Esophagus (tissue), 2 donors: Measurements from ENCODE around the gene RRN3. TPM values are rescaled to one million over a fixed set of nuclear protein-coding genes. Genes with fewer than 3 reads are reported as not detected.
"Not testable (repeated sequence)": the region's sequence is repeated elsewhere in the genome, so short reads cannot be mapped to it uniquely, and the experiment has no call there.

Experiments
- H3K27ac ChIP-seq, 2 donors: one replicate each; pipeline ENCODE4 v1.5.1; 2013; ENCODE audit warnings: low read depth in 2 of 2, mild to moderate bottlenecking in 2 of 2, inconsistent platforms in 1 of 2, low read length in 1 of 2, moderate library complexity in 1 of 2
- H3K27me3 ChIP-seq, 2 donors: one replicate each; pipeline ENCODE4 v1.6.1; 2013; ENCODE audit warnings: low read length in 2 of 2, control low read depth in 1 of 2, mild to moderate bottlenecking in 1 of 2; ENCODE audit not compliant: insufficient read depth in 2 of 2, control insufficient read depth in 1 of 2
- H3K36me3 ChIP-seq, 2 donors: one replicate each; pipeline ENCODE4 v1.6.1; 2013; ENCODE audit warnings: low read length in 1 of 2; ENCODE audit not compliant: control insufficient read depth in 2 of 2, insufficient read depth in 2 of 2
- H3K4me1 ChIP-seq, 2 donors: one replicate each; pipeline ENCODE4 v1.6.1; 2013; ENCODE audit warnings: low read length in 1 of 2; ENCODE audit not compliant: control insufficient read depth in 2 of 2, insufficient read depth in 2 of 2
- H3K4me3 ChIP-seq, 2 donors: one replicate each; pipeline ENCODE4 v1.5.1; 2013; ENCODE audit warnings: low read length in 2 of 2, mild to moderate bottlenecking in 2 of 2, low read depth in 1 of 2, moderate library complexity in 1 of 2
- H3K9me3 ChIP-seq, 2 donors: one replicate each; pipeline ENCODE4 v1.6.1; 2013; ENCODE audit warnings: mild to moderate bottlenecking in 2 of 2, low read depth in 1 of 2, low read length in 1 of 2, moderate library complexity in 1 of 2; ENCODE audit not compliant: control insufficient read depth in 2 of 2, insufficient read depth in 1 of 2
- WGBS, 2 donors: extraction: QIAGEN DNeasy Blood & Tissue Kit; methylation state at CpG; one replicate each; pipeline ENCODE4 v1.1.7; 2013; 5-methylcytosine and 5-hydroxymethylcytosine counted together
- polyA plus RNA-seq, 2 donors: library from polyadenylated mRNA; stranded (reverse); fragments of 200-250 nt; gene quantifications; one replicate each; pipeline ENCODE4 v1.2.3, GENCODE V29; 2013
- donor health status: healthy with polysubstance abuse.
- donor health status: Bipolar disorder and iron deficiency.

RRN3 gene
- polyA plus RNA-seq, result 1 to 10 TPM; 6.1 to 9.7 TPM

GRCh38 chr16:15093955-15094827 is at the start of gene RRN3:
RRN3 (minus strand) TSS chr16:15094272; CDS start chr16:15094233, 39 bp downstream.
- Histone ChIP-seq H3K4me3 (peak within 1 kb of the TSS; percentile 64 to 81), H3K27ac (peak within 1 kb of the TSS; percentile 72 to 90)
- not testable (repeated sequence) for H3K9me3 ChIP-seq, H3K4me1 ChIP-seq, H3K27me3 ChIP-seq, H3K36me3 ChIP-seq
- 3% methylated on average over 50 to 56 of the region's 56 CpGs for WGBS, 2 donors

GRCh38 chr16:15143601-15144091 is 49.6 kb upstream of the RRN3 start:
- not testable (repeated sequence) for H3K27me3 ChIP-seq, H3K9me3 ChIP-seq, H3K4me3 ChIP-seq, H3K36me3 ChIP-seq
- WGBS, 2 donors, result 34 to 54% methylated on average over 21 to 26 of the region's 26 CpGs
- H3K27ac ChIP-seq, result peak overlapping the region; percentile 49 to 77
- H3K4me1 ChIP-seq, result peaks cover 18 to 22% of the 10 kb centered on the region in 2 donors

GRCh38 chr16:15142891-15143600 is 49.0 kb upstream of the RRN3 start:
- Histone ChIP-seq H3K27ac (peak overlapping the region in 1 of 2 donors; percentile 77), H3K4me1 (peaks cover 18 to 22% of the 10 kb centered on the region in 2 donors)
- not testable (repeated sequence) for H3K36me3 ChIP-seq, H3K4me3 ChIP-seq, H3K9me3 ChIP-seq, H3K27me3 ChIP-seq
- WGBS, 2 donors, result 50 to 60% methylated on average over 13 to 25 of the region's 26 CpGs

GRCh38 chr16:15142107-15142890 is 48.2 kb upstream of the RRN3 start:
- not testable (repeated sequence) for H3K36me3 ChIP-seq, H3K27me3 ChIP-seq, H3K9me3 ChIP-seq, H3K4me3 ChIP-seq
- Histone ChIP-seq H3K4me1 (peaks cover 18 to 22% of the 10 kb centered on the region in 2 donors), H3K27ac (peak overlapping the region in 1 of 2 donors; percentile 67)
- 45 to 53% methylated on average over 16 to 22 of the region's 27 CpGs for WGBS, 2 donors

- no peaks in the 10 kb centered on the region for H3K9me3 ChIP-seq
- no peaks in the 10 kb centered on the region for H3K36me3 ChIP-seq
- WGBS, 2 donors, result 67 to 81% methylated on average over 13 to 15 of the region's 15 CpGs
- no peaks in the 10 kb centered on the region for H3K27me3 ChIP-seq
- H3K27ac ChIP-seq, result peak overlapping the region; percentile 39 to 57
- no peak overlapping the region for H3K4me3 ChIP-seq
- peaks cover 18 to 22% of the 10 kb centered on the region in 2 donors for H3K4me1 ChIP-seq
Measured at GRCh38 chr16:15141586-15141985, 47.5 kb upstream of the RRN3 start.

- not testable (repeated sequence) for H3K36me3 ChIP-seq, H3K27me3 ChIP-seq, H3K4me3 ChIP-seq, H3K9me3 ChIP-seq
- H3K4me1 ChIP-seq, result peaks cover 12 to 14% of the 10 kb centered on the region in 2 donors
- WGBS, 2 donors, result 52 to 60% methylated on average over 30 of the region's 30 CpGs
- H3K27ac ChIP-seq, result peak overlapping the region in 1 of 2 donors; percentile 82
Measured at GRCh38 chr16:15140444-15141365, 46.6 kb upstream of the RRN3 start.

GRCh38 chr16:15137514-15137913 is 43.4 kb upstream of the RRN3 start:
- WGBS, 2 donors, result 61 to 65% methylated on average over 4 to 13 of the region's 15 CpGs
- not testable (repeated sequence) for H3K4me1 ChIP-seq, H3K36me3 ChIP-seq, H3K27me3 ChIP-seq, H3K27ac ChIP-seq, H3K4me3 ChIP-seq, H3K9me3 ChIP-seq

- H3K27me3 ChIP-seq, H3K9me3 ChIP-seq, H3K36me3 ChIP-seq, H3K4me3 ChIP-seq, H3K27ac ChIP-seq, H3K4me1 ChIP-seq: not testable (repeated sequence)
- WGBS, 2 donors, result 65 to 70% methylated on average over 31 to 44 of the region's 50 CpGs
Measured at GRCh38 chr16:15135483-15136360, 41.6 kb upstream of the RRN3 start.
